ENCODE measurements around the gene FJX1. TPM values are rescaled to one million over a fixed set of nuclear protein-coding genes. Genes with fewer than 3 reads are reported as not detected.

FJX1 gene
- total RNA-seq: 13.7 and 33.4 TPM in 2 replicates

GRCh38 chr11:35617687-35618496 lies at the start of gene FJX1:
Gene FJX1 (plus strand): TSS chr11:35618460. CDS start chr11:35618637, 177 bp downstream.

GRCh38 chr11:35662649-35663407 lies 44.6 kb downstream of the FJX1 start, which contains the start of gene TRIM44:
Gene TRIM44 (plus strand): TSS chr11:35662775. CDS start chr11:35663112, 337 bp downstream.

Other genes starting within 250 kb of the FJX1 start
- 0.30 and 0.32 TPM in 2 replicates for gene SLC1A2, start 198.9 kb upstream of the FJX1 start, total RNA-seq
- gene PAMR1, start 92.8 kb upstream of the FJX1 start, total RNA-seq: 46.2 and 224 TPM in 2 replicates
- gene TRIM44, start 44.3 kb downstream of the FJX1 start, total RNA-seq: 11.6 and 32.1 TPM in 2 replicates

Data from smooth muscle cell of the umbilical artery (primary cell).